OCI-LY3 (cell line): ENCODE measurements around the gene RCAN3.

ENCODE experiments used
- EZH2phosphoT487 ChIP-seq: fragments of 200-600 bp; shearing (Covaris generic); IDR thresholded peaks from 2 replicates; pipeline ENCODE4 v1.6.1; 2018; ENCODE audit warnings: antibody characterized with exemption, mixed run types, low read depth
- TF ChIP-seq, protein P1 (sequence below): fragments of 200-600, 300-600 bp; sonication (generic); IDR thresholded peaks from 2 replicates; pipeline ENCODE4 v1.5.1; 2014; ENCODE audit warnings: antibody characterized with exemption, low read length, low read depth

DNA sequence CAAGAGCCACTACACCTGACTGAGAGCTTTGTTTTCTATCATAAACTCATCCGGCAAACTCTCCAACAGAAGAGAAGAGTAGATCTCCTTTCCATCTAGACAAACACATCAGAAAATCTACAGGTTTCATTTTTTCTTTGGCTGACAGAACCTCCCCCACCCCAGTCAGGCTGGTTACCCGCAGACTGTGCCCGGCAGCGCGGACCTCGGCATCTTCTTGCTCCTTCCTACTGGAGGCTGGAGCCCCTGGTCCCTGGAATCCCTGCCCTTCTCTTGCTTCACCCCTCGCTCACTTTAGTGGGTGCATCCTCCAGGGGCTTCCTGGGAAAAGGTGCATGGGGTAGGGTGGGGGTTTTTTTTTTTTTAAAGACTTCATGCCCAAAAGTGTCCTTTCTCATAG is 76.2 kb downstream of the RCAN3 start:
- TF ChIP-seq, protein P1, sequence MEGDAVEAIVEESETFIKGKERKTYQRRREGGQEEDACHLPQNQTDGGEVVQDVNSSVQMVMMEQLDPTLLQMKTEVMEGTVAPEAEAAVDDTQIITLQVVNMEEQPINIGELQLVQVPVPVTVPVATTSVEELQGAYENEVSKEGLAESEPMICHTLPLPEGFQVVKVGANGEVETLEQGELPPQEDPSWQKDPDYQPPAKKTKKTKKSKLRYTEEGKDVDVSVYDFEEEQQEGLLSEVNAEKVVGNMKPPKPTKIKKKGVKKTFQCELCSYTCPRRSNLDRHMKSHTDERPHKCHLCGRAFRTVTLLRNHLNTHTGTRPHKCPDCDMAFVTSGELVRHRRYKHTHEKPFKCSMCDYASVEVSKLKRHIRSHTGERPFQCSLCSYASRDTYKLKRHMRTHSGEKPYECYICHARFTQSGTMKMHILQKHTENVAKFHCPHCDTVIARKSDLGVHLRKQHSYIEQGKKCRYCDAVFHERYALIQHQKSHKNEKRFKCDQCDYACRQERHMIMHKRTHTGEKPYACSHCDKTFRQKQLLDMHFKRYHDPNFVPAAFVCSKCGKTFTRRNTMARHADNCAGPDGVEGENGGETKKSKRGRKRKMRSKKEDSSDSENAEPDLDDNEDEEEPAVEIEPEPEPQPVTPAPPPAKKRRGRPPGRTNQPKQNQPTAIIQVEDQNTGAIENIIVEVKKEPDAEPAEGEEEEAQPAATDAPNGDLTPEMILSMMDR: no peak
- TF ChIP-seq EZH2phosphoT487: no peak
